Measurements from ENCODE around the gene ICOS.

The ICOS gene

GRCh38 chr2:203936535-203936934 is at the start of gene ICOS:
TSS of gene ICOS (plus strand) at chr2:203936763. CDS start at chr2:203936815, 52 bp downstream.
- no peak for DNase-seq

- DNase-seq = no peak
These were observed 48.9 kb upstream of the ICOS start for GRCh38 chr2:203887677-203888076.

GRCh38 chr2:203889542-203889941 is 47.0 kb upstream of the ICOS start:
- no peak for DNase-seq

- no peak for DNase-seq
These were observed 46.6 kb upstream of the ICOS start for GRCh38 chr2:203889944-203890343.

GRCh38 chr2:203890733-203891132 is 45.8 kb upstream of the ICOS start:
- DNase-seq = no peak

- no peak for DNase-seq
These were observed 45.1 kb upstream of the ICOS start for GRCh38 chr2:203891474-203891873.

GRCh38 chr2:203892207-203892606 is 44.4 kb upstream of the ICOS start:
- no peak for DNase-seq

- peak; percentile 85 for DNase-seq
These were observed 43.2 kb upstream of the ICOS start for GRCh38 chr2:203893401-203893800.

- DNase-seq = no peak
These were observed 42.7 kb upstream of the ICOS start for GRCh38 chr2:203893840-203894239.

- no peak for DNase-seq
These were observed 42.3 kb upstream of the ICOS start for GRCh38 chr2:203894262-203894661.

GRCh38 chr2:203897544-203897943 is 39.0 kb upstream of the ICOS start:
- DNase-seq = no peak

GRCh38 chr2:203898657-203899056 is 37.9 kb upstream of the ICOS start:
- no peak for DNase-seq

GRCh38 chr2:203900253-203900652 is 36.3 kb upstream of the ICOS start:
- no peak for DNase-seq

- DNase-seq = no peak
These were observed 32.5 kb upstream of the ICOS start for GRCh38 chr2:203904022-203904421.

- DNase-seq = no peak
These were observed 30.9 kb upstream of the ICOS start for GRCh38 chr2:203905656-203906055.

GRCh38 chr2:203908066-203908796 is 28.3 kb upstream of the ICOS start:
- no peak for DNase-seq

- DNase-seq = peak; percentile 36
These were observed 27.8 kb upstream of the ICOS start for GRCh38 chr2:203908797-203909185.

- DNase-seq = peak; percentile 66
These were observed 27.1 kb upstream of the ICOS start for GRCh38 chr2:203909261-203909967.

- DNase-seq = no peak
These were observed 26.6 kb upstream of the ICOS start for GRCh38 chr2:203909974-203910373.

- no peak for DNase-seq
These were observed 22.6 kb upstream of the ICOS start for GRCh38 chr2:203913947-203914346.

GRCh38 chr2:203914546-203915182 is 21.9 kb upstream of the ICOS start:
- no peak for DNase-seq

GRCh38 chr2:203915256-203915655 is 21.3 kb upstream of the ICOS start:
- no peak for DNase-seq

GRCh38 chr2:203916756-203917155 is 19.8 kb upstream of the ICOS start:
- DNase-seq = no peak

GRCh38 chr2:203918264-203918663 is 18.3 kb upstream of the ICOS start:
- DNase-seq = peak; percentile 46
